Subcutaneous adipose tissue (tissue), 4 donors: Measurements from ENCODE around the gene ZNF382. TPM values are rescaled to one million over a fixed set of nuclear protein-coding genes. Genes with fewer than 3 reads are reported as not detected.

Experiments used
- CTCF ChIP-seq: fragments of 450-650 bp; IDR thresholded peaks from one replicate; pipeline ENCODE4 v1.5.1; 2016; ENCODE audit warnings: low read depth, mild to moderate bottlenecking, control low read depth, antibody characterized with exemption, moderate library complexity
- total RNA-seq, 4 donors: library from RNA; depleted of rRNA; stranded (reverse); fragments of >200 nt; gene quantifications; one replicate each; pipeline ENCODE4 v1.1.0, GENCODE V29; 2016

ZNF382 gene
- 1 to 10 TPM; 2.8 to 8.6 (median 5.3) TPM for total RNA-seq

- no peak for TF ChIP-seq CTCF
Observed at GRCh38 chr19:36605101-36605876, at the start of gene ZNF382. ZNF382 (plus strand) TSS chr19:36605313; CDS start chr19:36609915, 4,602 bp downstream.

GRCh38 chr19:36564391-36564790, 40.7 kb upstream of the ZNF382 start:
- no peak for TF ChIP-seq CTCF

GRCh38 chr19:36572593-36573019, 32.5 kb upstream of the ZNF382 start:
- TF ChIP-seq CTCF = no peak

- no peak for TF ChIP-seq CTCF
Observed at GRCh38 chr19:36573020-36573894, 31.9 kb upstream of the ZNF382 start, which contains the start of gene ZNF529. ZNF529 (minus strand) TSS chr19:36573292; CDS start chr19:36572346, 946 bp downstream.

- TF ChIP-seq CTCF = no peak
Observed at GRCh38 chr19:36573895-36574720, 31.0 kb upstream of the ZNF382 start.

GRCh38 chr19:36574741-36575140, 30.4 kb upstream of the ZNF382 start:
- TF ChIP-seq CTCF = no peak
